HepG2 (cell line): ENCODE data around the gene SHPK. TPM values are rescaled to one million over a fixed set of nuclear protein-coding genes. Genes with fewer than 3 reads are reported as not detected.

ENCODE experiments used
- AHDC1 ChIP-seq: sonication (generic); formaldehyde crosslinking; IDR thresholded peaks from 2 replicates; pipeline ENCODE4 v1.5.1; 2020; ENCODE audit warnings: mild to moderate bottlenecking, missing genetic modification reagents, borderline replicate concordance
- CEBPZ ChIP-seq: IDR thresholded peaks from 2 replicates; pipeline ENCODE4 v1.6.1; 2012; ENCODE audit warnings: low read length, improper control_type of control experiment
- DMAP1 ChIP-seq: IDR thresholded peaks from 2 replicates; pipeline ENCODE4 v1.6.1; 2016
- FOSL2 ChIP-seq: sonication (generic); formaldehyde crosslinking; IDR thresholded peaks from 2 replicates; pipeline ENCODE4 v1.4.0; 2020; ENCODE audit warnings: missing genetic modification reagents
- GABPB1 ChIP-seq: IDR thresholded peaks from 2 replicates; pipeline ENCODE4 v1.6.1; 2016; ENCODE audit warnings: mild to moderate bottlenecking, missing genetic modification reagents, moderate library complexity, missing compliant biosample characterization
- KDM2A ChIP-seq: sonication (generic); formaldehyde crosslinking; IDR thresholded peaks from 2 replicates; pipeline ENCODE4 v1.4.0; 2020; ENCODE audit warnings: low read depth, missing genetic modification reagents, borderline replicate concordance
- MED13 ChIP-seq: sonication (generic); formaldehyde crosslinking; IDR thresholded peaks from 2 replicates; pipeline ENCODE4 v1.5.0; 2020; ENCODE audit warnings: missing genetic modification reagents
- NR2C2 ChIP-seq: sonication (generic); formaldehyde crosslinking; IDR thresholded peaks from 2 replicates; pipeline ENCODE4 v1.4.0; 2020; ENCODE audit warnings: missing genetic modification reagents, mild to moderate bottlenecking, moderate library complexity, borderline replicate concordance
- PHF21A ChIP-seq: sonication (generic); formaldehyde crosslinking; IDR thresholded peaks from 2 replicates; pipeline ENCODE4 v1.5.0; 2020; ENCODE audit warnings: mild to moderate bottlenecking, missing genetic modification reagents
- SNAPC5 ChIP-seq: sonication (generic); formaldehyde crosslinking; IDR thresholded peaks from 2 replicates; pipeline ENCODE4 v1.8.1; 2023; ENCODE audit warnings: mild to moderate bottlenecking, missing genetic modification reagents, borderline replicate concordance
- TEAD2 ChIP-seq: sonication (generic); formaldehyde crosslinking; IDR thresholded peaks from 2 replicates; pipeline ENCODE4 v1.9.0; 2021; ENCODE audit warnings: missing genetic modification reagents
- THAP7 ChIP-seq: sonication (generic); formaldehyde crosslinking; IDR thresholded peaks from 2 replicates; pipeline ENCODE4 v1.8.1; 2023; ENCODE audit warnings: mild to moderate bottlenecking, missing genetic modification reagents
- ZNF264 ChIP-seq: sonication (generic); formaldehyde crosslinking; IDR thresholded peaks from 2 replicates; pipeline ENCODE4 v1.4.0; 2020; ENCODE audit warnings: missing genetic modification reagents
- ZNF703 ChIP-seq: sonication (generic); formaldehyde crosslinking; IDR thresholded peaks from 2 replicates; pipeline ENCODE4 v1.5.1; 2020; ENCODE audit warnings: missing genetic modification reagents, mild to moderate bottlenecking, moderate library complexity, borderline replicate concordance
- ZNF746 ChIP-seq: sonication (generic); formaldehyde crosslinking; IDR thresholded peaks from 2 replicates; pipeline ENCODE4 v1.8.0; 2022; ENCODE audit warnings: mild to moderate bottlenecking, missing genetic modification reagents
- ZNF816 ChIP-seq: sonication (generic); formaldehyde crosslinking; IDR thresholded peaks from 2 replicates; pipeline ENCODE4 v1.8.0; 2022; ENCODE audit warnings: missing genetic modification reagents, mild to moderate bottlenecking, borderline replicate concordance
- polyA plus RNA-seq, 8 experiments: library from polyadenylated mRNA; depleted of rRNA in 3 of 8; stranded (reverse) in 7 of 8; unstranded in 1 of 8; fragments of >200 nt; fragmentation: Illumina TruSeq in 4 of 8; extraction: Trizol in 4 of 8; gene quantifications; 2 replicates each; pipeline versions ENCODE4 v1.2.1 to v1.2.3, GENCODE V29; 2011 to 2016; ENCODE audit warnings: low read depth in 4 of 8, missing spikeins in 1 of 8, mixed read lengths in 1 of 8; ENCODE audit not compliant: insufficient read depth in 1 of 8
- total RNA-seq, 5 experiments: library from RNA; depleted of rRNA; stranded (reverse); fragments of >200 nt; fragmentation: Illumina TruSeq; extraction: Trizol; gene quantifications; 2 replicates each; pipeline ENCODE4 v1.2.3, GENCODE V29; 2016; ENCODE audit warnings: low read depth in 1 of 5

Gene SHPK
- total and polyA plus RNA-seq, 2 of the 13 experiments (the other 11 are each of a cell fraction or from before 2014, with no cell fraction given) = 16.2 to 30.9 TPM

GRCh38 chr17:3641717-3642486 is 5.9 kb upstream of the SHPK start (continued):
- TF ChIP-seq AHDC1 (CRISPR knock-in tag) (no peak), ZNF264 (CRISPR knock-in tag) (no peak), THAP7 (no peak), PHF21A (CRISPR knock-in tag) (no peak), MED13 (no peak), CEBPZ (no peak), ZNF703 (CRISPR knock-in tag) (no peak), FOSL2 (CRISPR knock-in tag) (no peak; the same call in none of the 2 replicates), SNAPC5 (CRISPR knock-in tag) (no peak), KDM2A (CRISPR knock-in tag) (no peak), GABPB1 (CRISPR knock-in tag) (no peak; the same call in 1 of the 2 replicates), NR2C2 (CRISPR knock-in tag) (peak; percentile 25; the same call in 1 of the 2 replicates), TEAD2 (no peak), DMAP1 (CRISPR knock-in tag) (no peak), ZNF746 (CRISPR knock-in tag) (no peak), ZNF816 (no peak)
